Measurements from ENCODE around the gene SRGAP2C.
A peak's percentile ranks its signal among the peaks of the same experiment; 100 is the strongest.
"Not testable (repeated sequence)": the region's sequence is repeated elsewhere in the genome, so short reads cannot be mapped to it uniquely, and the experiment has no call there.

Gene SRGAP2C

DNA sequence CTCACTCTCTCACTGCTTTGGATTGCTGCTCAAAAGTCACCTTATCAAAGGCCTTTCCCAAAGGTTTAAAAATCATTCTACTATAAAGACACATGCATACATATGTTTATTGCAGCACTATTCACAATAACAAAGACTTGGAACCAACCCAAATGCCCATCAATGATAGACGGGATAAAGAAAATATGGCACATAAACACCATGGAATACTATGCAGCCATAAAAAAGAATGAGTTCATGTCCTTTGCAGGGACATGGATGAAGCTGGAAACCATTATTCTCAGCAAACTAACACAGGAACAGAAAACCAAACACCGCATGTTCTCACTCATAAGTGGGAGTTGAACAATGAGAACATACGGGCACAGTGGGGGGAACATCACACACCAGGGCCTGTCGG is 45.9 kb downstream of the SRGAP2C start:
- DNase-seq = not testable (repeated sequence)

DNA sequence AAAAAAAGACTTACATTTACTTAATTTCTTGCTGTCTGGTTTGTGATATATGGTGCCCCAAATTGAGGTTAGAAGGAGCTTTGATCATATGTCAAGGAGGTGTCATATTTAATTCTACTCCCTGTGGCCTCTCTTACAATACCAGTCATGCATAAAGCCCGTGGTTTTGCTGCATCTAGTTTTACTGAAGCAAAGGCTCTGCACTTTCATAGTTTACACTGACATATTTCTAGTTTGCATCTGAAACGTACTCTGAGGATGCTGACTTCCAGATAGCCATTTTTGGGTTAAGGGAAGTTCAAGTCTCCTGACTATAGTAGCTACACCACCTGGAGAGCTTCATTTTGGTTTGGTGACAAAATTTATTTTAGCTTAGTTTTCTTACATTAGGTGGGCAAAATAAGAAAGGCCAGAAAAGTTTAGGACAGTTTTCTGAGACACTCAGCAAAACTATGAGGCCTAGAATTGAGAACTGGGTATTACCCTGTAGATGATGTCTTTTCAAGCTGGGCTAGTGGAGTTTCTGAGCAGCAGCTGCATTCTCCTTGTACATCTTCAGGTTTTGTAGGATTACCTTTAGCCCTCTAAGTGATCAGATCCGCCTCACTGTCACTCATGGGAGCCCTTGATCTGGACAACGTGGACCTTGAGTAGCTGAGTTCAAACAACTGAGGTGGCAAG is 47.8 kb downstream of the SRGAP2C start:
- not testable (repeated sequence) for DNase-seq

DNA sequence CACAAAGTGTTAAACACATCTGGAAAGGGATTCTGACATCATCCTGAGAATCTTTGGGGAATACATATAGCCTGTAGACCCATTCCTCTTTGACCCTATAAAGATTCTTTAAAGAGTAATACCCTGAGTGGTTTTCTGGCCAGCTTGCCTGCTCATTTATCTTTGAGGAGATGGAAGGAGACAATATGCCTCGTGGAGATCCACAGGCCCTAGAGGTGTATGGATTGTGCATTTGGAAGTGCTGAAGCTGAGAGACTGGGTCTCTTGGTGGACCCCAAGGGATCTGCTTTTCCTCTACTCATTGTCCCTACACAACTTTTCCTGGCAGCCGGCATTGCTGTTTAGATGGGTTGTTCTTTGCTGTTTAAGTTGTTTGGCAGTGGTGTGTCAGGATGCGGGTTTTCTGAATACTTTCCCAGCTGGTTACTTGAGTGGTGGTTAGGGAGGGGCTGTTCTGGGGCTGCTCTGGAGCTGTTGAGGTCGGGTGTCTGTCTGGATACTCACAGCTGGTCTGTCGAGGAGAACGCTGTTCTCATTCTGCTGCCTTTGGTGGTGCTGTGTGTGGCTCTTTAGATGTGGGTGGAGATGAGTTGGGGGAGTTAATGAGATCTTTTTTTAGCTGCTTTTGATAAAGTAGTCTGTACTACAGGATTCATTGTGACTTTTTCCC is 49.5 kb downstream of the SRGAP2C start:
- not testable (repeated sequence) for DNase-seq

DNA sequence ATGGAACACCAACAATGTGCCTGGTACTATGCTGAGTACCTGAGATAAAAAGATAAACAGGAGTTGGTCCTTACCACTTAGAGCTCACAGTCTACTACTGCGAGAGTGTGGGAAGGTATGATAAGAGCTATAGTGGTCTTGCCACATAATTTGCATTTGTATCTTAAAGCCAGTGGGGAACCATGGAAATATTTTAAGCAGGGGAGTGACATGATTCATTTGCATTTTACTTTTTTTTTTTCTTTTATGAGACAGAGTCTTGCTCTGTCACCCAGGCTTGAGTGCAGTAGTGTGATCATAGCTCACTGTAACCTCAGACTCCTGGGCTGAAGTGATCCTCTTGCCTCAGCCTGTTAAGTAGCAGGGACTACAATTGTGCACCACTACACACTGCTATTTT is 53.6 kb downstream of the SRGAP2C start:
- not testable (repeated sequence) for DNase-seq

DNA sequence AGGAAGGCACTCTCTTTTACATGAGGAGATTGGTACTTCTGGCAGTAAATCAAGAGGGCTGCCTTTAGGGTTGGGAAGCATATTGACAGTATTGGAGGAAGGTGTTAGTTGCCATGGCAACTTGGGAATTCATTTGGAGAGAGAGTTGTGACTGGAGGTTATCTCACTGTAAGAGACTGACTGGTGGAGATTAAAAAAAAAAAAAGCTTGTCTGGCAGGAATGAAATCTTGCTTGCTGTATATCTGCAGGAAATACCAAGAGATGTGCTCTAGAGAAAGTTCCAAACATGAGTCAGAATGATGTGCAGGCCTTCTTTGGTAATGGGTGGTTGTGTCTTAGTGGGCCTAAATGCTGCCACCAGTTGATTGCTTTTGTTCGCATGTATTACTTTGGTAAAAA is 59.1 kb downstream of the SRGAP2C start:
- DNase-seq = not testable (repeated sequence)

DNA sequence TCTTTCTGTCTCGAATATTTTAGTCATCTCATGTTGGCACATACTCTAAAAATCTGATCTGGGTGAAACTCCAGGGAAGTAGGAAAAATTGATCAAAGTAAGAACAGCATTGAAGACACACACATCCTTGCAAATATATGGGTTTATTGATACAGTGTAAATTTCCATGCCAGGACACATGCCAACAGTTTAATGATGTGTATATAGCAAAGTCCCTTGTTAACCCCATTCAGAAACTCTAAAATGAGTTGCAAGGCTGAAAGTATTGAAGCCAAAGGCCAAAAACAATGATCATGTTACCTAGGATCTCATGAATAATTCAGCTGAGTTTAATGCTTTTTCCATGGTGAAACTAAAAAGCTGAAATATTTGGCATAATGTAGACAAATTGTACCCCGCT is 61.6 kb downstream of the SRGAP2C start:
- not testable (repeated sequence) for DNase-seq

DNA sequence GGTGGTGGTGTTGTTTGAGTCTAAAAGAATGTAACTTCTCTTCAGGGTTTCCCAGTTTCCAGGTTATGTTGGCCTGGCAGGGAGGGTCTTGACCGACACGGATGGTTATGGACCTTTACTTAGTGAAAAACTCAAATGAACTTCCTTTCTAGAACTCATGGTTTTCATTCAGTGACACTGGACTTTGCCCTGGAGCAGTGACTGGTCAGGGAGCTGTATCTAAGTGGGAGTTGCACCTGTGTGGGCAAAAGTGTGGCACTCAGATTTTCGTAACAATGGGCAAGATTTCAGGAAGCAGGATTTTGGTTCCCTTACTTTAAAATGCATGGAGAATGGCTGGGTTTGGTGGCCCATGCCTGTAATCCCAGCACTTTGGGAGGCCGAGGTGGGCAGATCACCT is 67.9 kb downstream of the SRGAP2C start:
- DNase-seq = not testable (repeated sequence)

DNA sequence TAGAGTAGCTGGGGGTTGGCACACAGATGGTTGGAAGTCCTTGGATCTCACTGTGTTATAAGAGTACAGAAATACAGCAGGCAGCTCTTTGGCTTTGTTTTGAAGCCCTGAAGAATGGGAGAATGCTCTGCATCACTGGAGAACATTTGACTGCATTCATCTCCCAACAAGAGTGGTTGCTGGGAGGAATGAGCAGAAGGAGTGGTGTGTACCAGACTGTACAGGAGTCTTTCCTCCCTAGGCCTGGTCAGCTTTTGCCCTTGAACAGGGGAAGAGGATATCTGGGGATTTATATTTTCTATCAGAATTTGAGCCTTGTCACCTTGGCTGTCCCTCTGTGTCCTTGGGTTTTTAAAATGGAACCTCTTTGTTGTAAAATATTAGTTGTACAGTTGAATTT is 69.8 kb downstream of the SRGAP2C start:
- not testable (repeated sequence) for DNase-seq

DNA sequence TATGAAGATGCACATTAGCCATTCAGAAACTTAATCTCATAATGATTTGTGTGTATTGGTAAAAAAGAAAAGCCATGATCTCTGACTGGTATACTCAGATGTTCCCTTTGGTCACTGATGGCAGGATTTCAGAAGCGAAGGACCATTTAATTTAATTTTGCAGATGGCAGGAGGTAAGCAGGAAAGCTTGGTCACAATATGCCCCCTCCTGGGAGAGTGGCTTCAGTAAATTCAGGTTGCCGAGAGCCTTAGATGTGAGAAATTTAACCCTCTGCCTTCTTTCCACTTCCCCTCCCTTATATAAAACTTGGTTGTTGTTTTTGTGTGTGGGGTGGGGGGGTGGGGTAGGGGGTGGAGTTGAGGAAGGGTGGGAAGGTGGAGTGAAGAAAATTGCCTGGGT is 72.9 kb downstream of the SRGAP2C start:
- DNase-seq = not testable (repeated sequence)

DNA sequence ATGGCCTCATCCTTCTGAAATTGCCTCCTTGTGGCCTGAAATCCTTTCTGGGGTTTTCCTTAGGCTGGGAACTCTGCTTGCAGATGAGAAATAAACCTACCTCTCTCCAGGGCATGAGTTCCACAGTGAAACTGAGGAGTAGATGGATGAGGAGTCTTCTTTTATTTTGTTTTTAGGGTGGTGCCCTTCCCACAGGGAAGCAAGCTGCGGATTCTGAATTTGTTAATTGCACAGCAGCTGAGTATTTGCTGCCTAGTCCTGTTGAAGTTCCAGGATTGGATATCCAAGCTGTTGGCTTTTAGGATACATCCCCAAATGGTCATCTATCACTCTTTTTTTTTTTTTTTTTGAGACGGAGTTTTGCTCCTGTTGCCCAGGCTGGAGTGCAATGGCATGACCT is 73.4 kb downstream of the SRGAP2C start:
- DNase-seq = not testable (repeated sequence)

DNA sequence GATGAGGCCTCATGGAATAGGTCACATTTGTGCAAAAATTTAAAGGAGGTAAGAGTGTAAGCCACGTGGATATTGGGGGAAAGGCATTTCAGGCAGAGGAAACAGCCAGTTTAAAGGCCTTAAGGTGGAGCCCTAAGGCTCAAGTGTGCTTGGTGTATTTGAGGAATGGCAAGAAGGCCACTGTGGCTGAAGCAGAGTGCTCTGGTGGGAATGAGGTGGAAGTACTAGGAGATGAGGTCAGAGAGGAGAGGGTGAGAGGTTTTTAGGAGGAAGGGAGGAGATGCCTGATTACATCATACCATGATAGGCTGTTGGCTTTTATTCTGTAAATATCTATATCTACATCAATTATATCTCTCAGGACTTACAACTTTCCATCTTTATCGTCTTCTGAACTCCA is 75.4 kb downstream of the SRGAP2C start:
- DNase-seq = not testable (repeated sequence)

DNA sequence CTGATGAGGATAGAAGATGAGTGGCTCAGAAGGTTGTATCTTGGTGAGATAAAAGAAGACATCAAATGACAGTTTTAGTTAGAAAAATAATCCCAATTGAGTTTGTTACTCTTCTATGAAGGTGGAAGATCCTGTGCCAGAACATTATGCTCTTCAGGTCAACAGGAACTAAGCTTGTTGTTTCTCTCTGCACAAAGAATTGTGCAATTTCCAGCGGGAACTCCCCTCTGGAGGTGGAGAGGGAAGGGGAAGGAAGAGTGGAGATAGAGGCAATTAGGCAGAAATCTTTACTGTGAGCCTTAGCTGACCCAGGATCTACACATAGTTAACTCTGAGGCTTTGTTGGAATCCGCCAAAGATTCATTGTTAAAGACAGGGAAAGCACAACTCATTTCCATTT is 77.4 kb downstream of the SRGAP2C start:
- DNase-seq = not testable (repeated sequence)

DNA sequence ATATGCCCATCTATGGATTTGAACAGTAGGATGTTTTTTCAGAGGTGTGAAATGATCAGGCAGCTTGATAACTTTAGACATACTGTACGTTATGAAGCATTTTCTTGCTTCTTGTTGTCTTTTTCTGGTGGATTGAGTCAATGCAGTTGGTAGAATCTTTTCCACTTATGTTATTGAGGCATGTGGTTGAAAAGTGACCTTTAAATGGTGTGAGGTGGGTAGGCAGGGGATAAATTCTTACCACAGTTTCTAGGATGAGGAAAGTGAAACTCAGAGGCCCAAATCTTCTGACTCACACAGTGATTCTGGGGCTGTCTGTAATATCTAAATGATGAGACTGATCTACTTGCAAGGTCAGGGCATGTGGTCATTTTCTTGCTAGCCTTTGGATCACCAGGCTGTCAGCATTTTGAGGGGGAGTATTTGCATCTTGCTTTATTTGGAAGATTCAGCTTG is 79.0 kb downstream of the SRGAP2C start:
- DNase-seq = peak in 1 of 2 experiments; percentile 18

DNA sequence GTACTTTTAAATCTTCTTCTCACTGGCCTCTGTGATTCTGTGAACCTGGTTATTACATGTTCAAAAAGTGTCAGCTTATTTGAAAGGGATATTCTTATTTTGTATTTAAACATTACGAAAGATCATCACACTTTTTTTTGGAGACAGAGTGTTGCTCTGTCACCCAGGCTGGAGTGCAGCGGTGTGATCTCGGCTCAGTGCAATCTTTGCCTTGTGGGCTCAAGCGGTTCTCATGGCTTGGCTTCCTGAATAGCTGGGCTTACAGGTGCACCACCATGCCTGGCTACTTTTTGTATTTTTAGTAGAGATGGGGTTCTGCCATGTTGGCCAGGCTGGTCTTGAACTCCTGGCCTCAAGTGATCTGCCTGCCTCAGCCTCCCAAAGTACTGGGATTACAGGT is 82.3 kb downstream of the SRGAP2C start:
- DNase-seq = not testable (repeated sequence)

DNA sequence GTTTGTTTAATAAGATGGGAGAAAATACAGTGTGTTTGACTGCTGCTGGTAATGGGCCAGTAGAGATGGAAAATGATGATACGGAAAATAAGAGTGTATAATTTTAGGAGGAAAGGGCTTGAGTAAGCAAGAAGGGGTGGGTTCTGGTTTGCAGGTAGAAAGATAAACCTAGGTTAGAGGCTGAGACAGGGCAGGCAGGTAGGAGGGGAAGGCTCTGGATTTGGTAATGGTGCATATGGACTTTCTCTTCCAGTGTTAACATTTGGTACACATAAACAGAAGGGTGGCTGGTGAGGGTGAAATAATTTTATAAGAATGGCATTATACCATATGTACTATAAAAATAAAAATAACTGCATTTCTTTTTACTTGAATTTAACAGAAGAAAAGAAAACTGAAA is 84.5 kb downstream of the SRGAP2C start:
- DNase-seq = not testable (repeated sequence)

DNA sequence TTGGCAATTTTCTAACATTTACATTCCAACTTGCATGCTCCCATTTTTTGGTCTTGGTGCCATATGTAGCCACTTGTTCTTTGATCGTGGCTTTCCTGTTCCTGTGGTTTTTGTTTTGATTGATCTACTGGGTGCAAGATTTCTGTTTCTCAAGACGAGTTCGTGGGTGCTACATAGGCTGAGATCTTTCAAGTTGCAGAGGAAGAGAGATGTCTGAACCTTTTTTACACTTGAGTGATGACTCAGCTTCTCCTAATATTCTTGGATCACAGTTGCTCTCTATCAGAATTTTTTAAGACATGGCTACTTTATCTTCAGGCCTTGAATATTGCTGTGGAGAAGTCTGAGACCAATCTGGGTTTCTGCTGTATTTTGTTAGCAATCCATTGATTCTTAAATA is 85.2 kb downstream of the SRGAP2C start:
- not testable (repeated sequence) for DNase-seq

DNA sequence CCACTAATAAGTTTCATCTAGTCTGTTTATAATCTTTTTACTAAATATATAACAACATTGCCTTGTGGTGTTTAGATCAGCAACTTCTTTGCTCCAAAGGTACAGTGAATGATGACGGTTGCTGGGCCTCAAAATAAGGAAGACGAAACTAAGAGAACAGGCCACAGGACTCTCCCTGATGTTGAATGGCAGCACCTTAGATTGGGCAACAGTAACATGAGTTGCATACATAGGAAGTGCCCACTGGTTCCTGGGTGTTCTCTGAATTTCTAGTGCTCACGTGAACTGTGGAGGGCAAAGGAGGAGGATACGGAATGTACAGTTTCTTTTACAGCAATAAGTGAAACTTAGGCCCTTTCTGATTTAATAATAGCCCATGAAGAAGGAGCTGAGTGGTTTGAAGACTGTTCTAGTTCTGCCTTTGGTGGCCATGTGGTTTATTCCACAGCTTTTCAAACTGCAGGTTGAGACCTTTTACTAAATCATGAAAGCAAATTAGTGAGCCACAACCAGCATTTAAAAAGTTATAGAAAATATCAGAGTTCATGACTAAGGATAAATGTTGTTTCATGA is 86.5 kb downstream of the SRGAP2C start:
- DNase-seq = not testable (repeated sequence)

DNA sequence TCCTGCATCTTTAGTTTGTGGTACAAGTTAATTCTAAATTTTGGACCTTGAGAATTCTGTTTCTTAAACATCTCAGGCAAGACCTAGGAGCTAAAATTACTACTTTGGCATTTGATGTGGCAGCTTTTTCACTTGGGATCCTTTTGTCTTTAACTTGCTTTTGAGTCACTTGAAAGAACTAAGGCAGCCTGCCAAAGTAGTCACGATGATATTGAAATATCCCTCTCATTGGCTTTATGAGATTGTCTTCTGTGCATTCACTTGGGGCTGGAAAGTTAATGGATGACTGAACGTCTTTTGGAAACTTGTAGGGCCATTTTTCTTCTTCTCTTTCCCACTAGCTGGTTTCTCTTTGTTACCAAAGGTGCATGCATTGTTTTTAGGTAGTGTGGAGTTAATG is 90.7 kb downstream of the SRGAP2C start:
- not testable (repeated sequence) for DNase-seq

DNA sequence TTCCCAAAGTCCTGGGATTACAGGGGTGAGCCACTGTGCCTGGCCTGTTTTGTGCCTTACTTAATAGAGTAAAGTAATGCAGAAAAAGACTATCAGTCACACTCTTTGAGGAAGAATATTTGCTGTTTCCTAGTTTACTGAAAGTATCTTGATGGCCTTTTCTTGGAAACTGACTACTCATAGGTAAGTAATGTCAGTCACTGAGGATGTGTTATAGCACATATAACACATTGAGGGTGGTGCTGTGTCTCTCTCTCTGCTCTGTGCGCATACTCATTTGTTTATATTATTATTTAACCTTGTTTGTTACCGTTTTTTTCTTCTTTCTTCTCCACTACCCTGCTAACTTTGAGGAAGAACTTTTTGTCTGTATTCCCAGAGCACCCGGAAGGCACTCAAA is 93.4 kb downstream of the SRGAP2C start:
- not testable (repeated sequence) for DNase-seq

DNA sequence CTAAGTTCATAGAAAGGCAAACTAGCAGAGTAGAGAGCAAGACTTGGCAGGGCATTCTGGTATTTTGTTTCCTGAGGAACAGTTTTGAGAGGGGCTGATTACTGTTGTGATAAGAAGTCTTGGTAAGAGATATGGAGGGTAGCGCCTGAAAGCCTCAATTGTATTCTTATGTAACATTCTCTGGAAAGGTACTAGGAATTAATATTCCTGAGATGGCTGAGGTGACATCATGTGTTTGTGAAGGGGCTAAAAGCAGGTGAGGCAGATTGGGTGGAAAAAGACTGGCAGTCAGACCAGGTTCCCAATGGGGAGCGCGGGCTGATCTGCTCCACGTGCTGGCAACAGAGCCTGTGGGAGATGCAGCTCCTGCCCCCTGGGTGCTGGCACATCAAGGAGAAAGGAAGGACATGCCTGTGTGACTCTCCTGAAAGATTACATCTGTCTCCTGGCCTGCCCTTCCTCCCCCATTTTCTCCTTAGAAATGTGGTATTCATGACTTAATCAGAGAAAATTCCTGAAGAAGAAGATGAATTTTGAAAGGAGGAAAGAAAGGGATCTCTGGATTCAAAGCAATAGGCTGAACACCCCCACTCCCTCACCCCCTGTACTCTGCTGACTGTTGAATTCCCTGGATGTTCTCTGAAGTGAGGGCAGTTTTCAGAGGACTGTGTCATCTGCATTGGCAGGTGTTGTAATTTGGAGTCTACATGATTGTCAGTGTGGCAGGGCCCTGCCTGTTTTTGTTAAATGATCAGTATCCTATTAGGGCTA is 94.2 kb downstream of the SRGAP2C start:
- DNase-seq = not testable (repeated sequence)

DNA sequence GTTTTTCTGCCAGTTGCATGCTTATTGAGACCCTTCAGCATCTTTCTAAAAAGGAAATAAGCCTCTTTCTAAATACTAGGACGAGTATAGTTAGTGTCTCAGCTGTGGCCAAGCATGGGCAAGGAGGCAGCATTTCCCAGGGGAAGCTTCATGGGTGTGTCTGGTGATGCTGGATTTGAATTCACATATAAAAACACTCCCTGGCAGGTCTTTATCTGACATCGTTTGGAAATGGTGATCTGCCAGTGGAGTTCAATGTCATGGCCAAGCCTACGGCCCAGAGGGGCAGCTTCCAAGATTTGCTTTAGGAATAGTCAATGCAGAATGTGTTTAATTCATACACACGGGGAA is 94.7 kb downstream of the SRGAP2C start:
- DNase-seq = not testable (repeated sequence)

DNA sequence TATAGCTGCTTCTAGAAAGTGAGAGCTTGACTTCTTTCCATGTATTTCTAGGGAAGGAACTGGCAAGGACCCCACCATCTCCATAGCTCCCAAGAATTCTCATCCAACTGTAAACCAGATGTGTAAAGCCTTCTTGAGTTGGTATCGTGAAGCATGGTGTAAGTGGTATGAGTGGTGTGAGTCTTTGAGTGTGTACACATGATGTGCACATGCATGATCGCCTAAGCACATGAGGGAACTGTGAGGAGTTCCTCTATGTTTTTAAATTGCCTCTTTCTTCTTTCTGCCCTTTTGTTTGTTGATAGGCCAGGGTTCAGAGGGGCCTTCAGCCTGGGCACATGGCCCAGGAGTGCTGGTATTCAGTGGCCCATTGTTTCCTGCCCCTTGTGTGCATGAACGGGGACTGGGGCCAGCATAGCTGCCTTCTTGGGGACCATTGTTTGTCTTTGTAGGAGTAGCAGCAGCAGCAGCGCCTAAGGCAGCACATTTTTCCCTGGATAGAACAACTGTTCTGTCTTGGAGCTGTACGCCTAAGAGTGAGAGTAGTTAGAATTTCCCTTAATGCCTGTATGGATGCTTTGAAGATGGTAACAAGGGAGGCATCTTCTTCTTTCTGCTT is 96.0 kb downstream of the SRGAP2C start:
- not testable (repeated sequence) for DNase-seq

DNA sequence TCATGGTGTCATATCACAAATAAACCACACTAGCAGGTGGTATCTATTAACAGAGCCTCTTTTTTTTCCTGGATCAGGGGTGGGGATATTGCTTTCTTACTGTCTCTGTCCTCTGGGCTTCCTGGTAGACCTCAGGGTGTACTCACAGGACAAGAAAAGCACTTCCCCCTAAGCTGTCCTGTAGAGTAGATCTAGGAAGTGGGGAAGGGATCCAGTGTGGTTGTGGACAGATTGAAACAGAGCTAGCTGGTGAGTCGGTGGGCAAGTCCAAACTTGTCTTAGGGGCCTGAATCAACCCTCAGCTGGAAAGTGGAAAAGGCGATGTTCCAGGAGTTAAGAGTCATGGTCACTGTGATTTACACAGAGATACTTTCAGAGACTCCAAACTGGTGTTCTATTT is 96.7 kb downstream of the SRGAP2C start:
- not testable (repeated sequence) for DNase-seq

Data from activated T-cell treated with anti-CD3 and anti-CD28 coated beads, Interleukin-2, amount 50 U/mL, for 48 hours (primary cell).